Epidermal melanocyte (primary cell): ENCODE results near the gene AKAP10.
"Not testable (repeated sequence)": the region's sequence is repeated elsewhere in the genome, so short reads cannot be mapped to it uniquely, and the experiment has no call there.

Source experiments
- DNase-seq: peaks from one replicate; pipeline ENCODE4 v3.0.0; 2011; ENCODE audit warnings: low spot score; ENCODE audit not compliant: insufficient read length

AKAP10 gene

GRCh38 chr17:19928299-19928698 is 49.3 kb downstream of the AKAP10 start:
- no peak for DNase-seq

- DNase-seq: no peak
These were observed 62.2 kb downstream of the AKAP10 start for GRCh38 chr17:19915245-19915978.

GRCh38 chr17:19911033-19911432 is 66.6 kb downstream of the AKAP10 start:
- no peak for DNase-seq

- DNase-seq: no peak
These were observed 68.5 kb downstream of the AKAP10 start for GRCh38 chr17:19909139-19909538.

GRCh38 chr17:19905502-19905901 is 72.1 kb downstream of the AKAP10 start:
- DNase-seq: no peak

- no peak for DNase-seq
These were observed 72.7 kb downstream of the AKAP10 start for GRCh38 chr17:19904924-19905323.

- no peak for DNase-seq
These were observed 73.2 kb downstream of the AKAP10 start for GRCh38 chr17:19904412-19904811.

- no peak for DNase-seq
These were observed 76.8 kb downstream of the AKAP10 start for GRCh38 chr17:19900809-19901208.

GRCh38 chr17:19897903-19898302 is 79.7 kb downstream of the AKAP10 start:
- DNase-seq: no peak

- DNase-seq: no peak
These were observed 80.4 kb downstream of the AKAP10 start for GRCh38 chr17:19897090-19897837.

- DNase-seq: no peak
These were observed 80.9 kb downstream of the AKAP10 start for GRCh38 chr17:19896679-19897078.

GRCh38 chr17:19890554-19890953 is 87.1 kb downstream of the AKAP10 start:
- DNase-seq: not testable (repeated sequence)

GRCh38 chr17:19890001-19890400 is 87.6 kb downstream of the AKAP10 start:
- DNase-seq: not testable (repeated sequence)

- DNase-seq: no peak
These were observed 91.5 kb downstream of the AKAP10 start for GRCh38 chr17:19886116-19886515.

GRCh38 chr17:19883537-19884215 is 94.0 kb downstream of the AKAP10 start:
- DNase-seq: no peak

GRCh38 chr17:19880393-19880792 is 97.2 kb downstream of the AKAP10 start:
- no peak for DNase-seq

- no peak for DNase-seq
These were observed 100.2 kb downstream of the AKAP10 start for GRCh38 chr17:19877364-19877945.

GRCh38 chr17:19876529-19877161 is 101.0 kb downstream of the AKAP10 start:
- DNase-seq: no peak

- DNase-seq: no peak
These were observed 103.4 kb downstream of the AKAP10 start for GRCh38 chr17:19874256-19874655.

- no peak for DNase-seq
These were observed 104.3 kb downstream of the AKAP10 start for GRCh38 chr17:19873346-19873745.

- DNase-seq: no peak
These were observed 109.6 kb downstream of the AKAP10 start for GRCh38 chr17:19868079-19868395.
